ENCODE measurements around the gene PCSK1N. TPM values are rescaled to one million over a fixed set of nuclear protein-coding genes. Genes with fewer than 3 reads are reported as not detected.

The PCSK1N gene
- polyA plus RNA-seq, 12 donors, result 0.32 to 22.5 (median 0.41) TPM; not detected in 8

GRCh38 chrX:48790477-48790876 lies 44.9 kb downstream of the PCSK1N start:
- DNase-seq, result no peak

GRCh38 chrX:48789366-48790220 lies 45.8 kb downstream of the PCSK1N start:
- no peak for DNase-seq

GRCh38 chrX:48787505-48788443 lies 47.6 kb downstream of the PCSK1N start:
- DNase-seq, result no peak

GRCh38 chrX:48786825-48787504 lies 48.4 kb downstream of the PCSK1N start:
- DNase-seq, result no peak

GRCh38 chrX:48786341-48786800 lies 49.0 kb downstream of the PCSK1N start, which contains the start of gene GATA1:
Gene GATA1, plus strand, starts transcription at chrX:48786590. Its CDS starts 4,520 bp downstream, at chrX:48791110.
- no peak for DNase-seq

GRCh38 chrX:48785540-48786214 lies 49.7 kb downstream of the PCSK1N start:
- no peak for DNase-seq

- no peak for DNase-seq
Observed at GRCh38 chrX:48785186-48785539, 50.2 kb downstream of the PCSK1N start.

GRCh38 chrX:48784726-48785125 lies 50.7 kb downstream of the PCSK1N start:
- DNase-seq, result no peak

GRCh38 chrX:48782795-48783194 lies 52.6 kb downstream of the PCSK1N start:
- DNase-seq, result no peak

- no peak for DNase-seq
Observed at GRCh38 chrX:48782216-48782615, 53.2 kb downstream of the PCSK1N start.

- no peak for DNase-seq
Observed at GRCh38 chrX:48781705-48782104, 53.7 kb downstream of the PCSK1N start.

Other genes starting within 250 kb of the PCSK1N start
- 100 to 1,000 TPM in 2 of 12 donors, 10 to 100 TPM in 9, not detected in 1; 77.4 to 117 (median 87.8) TPM for gene WDR13, start 238.1 kb downstream of the PCSK1N start, polyA plus RNA-seq (ENCODE audit: insufficient read length in 12 of 12)
- gene WAS, start 151.8 kb downstream of the PCSK1N start, polyA plus RNA-seq (ENCODE audit: insufficient read length in 12 of 12), result 10 to 100 TPM in 2 of 12 donors, 1 to 10 TPM in 9, not detected in 1; 2.5 to 21.9 (median 3.3) TPM
- 10 to 100 TPM in 1 of 12 donors, 1 to 10 TPM in 10, not detected in 1; 3.0 to 21.7 (median 3.9) TPM for gene SUV39H1, start 138.9 kb downstream of the PCSK1N start, polyA plus RNA-seq (ENCODE audit: insufficient read length in 12 of 12)
- under 1 TPM in 1 of 12 donors, not detected in 11; 0.29 TPM for gene GLOD5, start 73.9 kb downstream of the PCSK1N start, polyA plus RNA-seq (ENCODE audit: insufficient read length in 12 of 12)
- gene GATA1, start 49.0 kb downstream of the PCSK1N start, polyA plus RNA-seq (ENCODE audit: insufficient read length in 12 of 12), result 1 to 10 TPM in 2 of 12 donors, under 1 TPM in 8, not detected in 2; 0.37 to 1.4 (median 0.51) TPM
- 100 to 1,000 TPM in 5 of 12 donors, 10 to 100 TPM in 6, not detected in 1; 81.3 to 151 (median 95.2) TPM for gene HDAC6, start 33.5 kb downstream of the PCSK1N start, polyA plus RNA-seq (ENCODE audit: insufficient read length in 12 of 12)
- under 1 TPM in 1 of 12 donors, not detected in 11; 0.13 TPM for gene ERAS, start 9.1 kb downstream of the PCSK1N start, polyA plus RNA-seq (ENCODE audit: insufficient read length in 12 of 12)
- gene TIMM17B, start 62.2 kb upstream of the PCSK1N start, polyA plus RNA-seq (ENCODE audit: insufficient read length in 12 of 12), result 10 to 100 TPM in 11 of 12 donors, not detected in 1; 23.6 to 44.3 (median 28.5) TPM
- gene PQBP1, start 62.3 kb upstream of the PCSK1N start, polyA plus RNA-seq (ENCODE audit: insufficient read length in 12 of 12), result 10 to 100 TPM in 11 of 12 donors, not detected in 1; 46.3 to 96.3 (median 58.6) TPM
- gene SLC35A2, start 76.0 kb upstream of the PCSK1N start, polyA plus RNA-seq (ENCODE audit: insufficient read length in 12 of 12), result 10 to 100 TPM in 11 of 12 donors, not detected in 1; 14.8 to 19.8 (median 16.5) TPM
- gene PIM2, start 83.4 kb upstream of the PCSK1N start, polyA plus RNA-seq (ENCODE audit: insufficient read length in 12 of 12), result 1 to 10 TPM in 10 of 12 donors, not detected in 2; 1.1 to 4.5 (median 1.7) TPM
- gene OTUD5, start 122.0 kb upstream of the PCSK1N start, polyA plus RNA-seq (ENCODE audit: insufficient read length in 12 of 12), result 10 to 100 TPM in 11 of 12 donors, not detected in 1; 30.6 to 57.7 (median 35.2) TPM
- gene KCND1, start 136.2 kb upstream of the PCSK1N start, polyA plus RNA-seq (ENCODE audit: insufficient read length in 12 of 12), result 1 to 10 TPM in 4 of 12 donors, under 1 TPM in 6, not detected in 2; 0.63 to 5.0 (median 0.96) TPM
- 10 to 100 TPM in 11 of 12 donors, not detected in 1; 15.5 to 49.0 (median 24.6) TPM for gene GRIPAP1, start 166.7 kb upstream of the PCSK1N start, polyA plus RNA-seq (ENCODE audit: insufficient read length in 12 of 12)
- 10 to 100 TPM in 11 of 12 donors, not detected in 1; 18.0 to 39.7 (median 20.6) TPM for gene TFE3, start 207.7 kb upstream of the PCSK1N start, polyA plus RNA-seq (ENCODE audit: insufficient read length in 12 of 12)
- 10 to 100 TPM in 2 of 12 donors, 1 to 10 TPM in 9, not detected in 1; 2.7 to 12.4 (median 4.2) TPM for gene CCDC120, start 223.4 kb upstream of the PCSK1N start, polyA plus RNA-seq (ENCODE audit: insufficient read length in 12 of 12)
- 10 to 100 TPM in 11 of 12 donors, not detected in 1; 15.7 to 63.8 (median 22.1) TPM for gene PRAF2, start 238.4 kb upstream of the PCSK1N start, polyA plus RNA-seq (ENCODE audit: insufficient read length in 12 of 12)
- gene WDR45, start 244.3 kb upstream of the PCSK1N start, polyA plus RNA-seq (ENCODE audit: insufficient read length in 12 of 12), result 10 to 100 TPM in 11 of 12 donors, not detected in 1; 20.7 to 44.0 (median 33.2) TPM